Fibroblast of skin of right biceps (primary cell): ENCODE data around the gene COX6A2.

ENCODE experiments used
- DNase-seq: peaks from one replicate; pipeline ENCODE4 v3.0.0-alpha.2; 2013

Gene COX6A2

GRCh38 chr16:31407406-31407805 is 20.8 kb downstream of the COX6A2 start:
- no peak for DNase-seq

DNA sequence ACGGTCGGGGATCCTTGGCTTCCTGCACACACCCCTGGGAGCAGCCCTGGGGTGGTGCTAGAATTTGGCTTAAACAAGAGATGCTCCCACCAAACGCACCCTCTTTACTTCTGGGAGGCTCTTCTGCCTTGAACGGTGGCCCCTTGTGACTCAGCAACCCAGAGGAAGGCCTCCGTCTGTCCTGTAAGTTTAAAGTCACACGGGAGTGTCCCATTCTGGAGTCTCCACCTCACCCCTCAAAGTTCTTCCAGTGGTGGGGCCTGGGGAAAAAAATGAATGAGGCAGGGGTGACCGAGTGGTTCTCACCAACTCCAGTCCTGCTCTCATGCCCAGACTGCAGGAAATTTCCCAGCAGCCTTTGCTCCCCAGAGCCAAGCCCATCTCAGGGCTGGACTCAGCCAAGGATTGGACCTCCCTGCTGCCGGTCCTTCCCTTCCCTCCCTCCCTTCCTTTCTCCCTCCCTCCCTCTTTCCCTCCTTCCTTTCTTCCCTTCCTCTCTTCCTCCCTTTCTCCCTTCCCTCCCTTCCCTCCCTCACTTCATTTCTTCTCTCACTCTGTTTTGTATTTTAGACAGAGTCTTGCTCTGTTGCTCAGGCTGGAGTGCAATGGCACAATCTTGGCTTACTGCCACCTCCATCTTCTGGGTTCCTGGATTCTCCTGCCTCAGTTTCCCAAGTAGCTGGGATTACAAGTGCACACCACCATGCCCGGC is 23.7 kb downstream of the COX6A2 start:
- peak; percentile 5 for DNase-seq

DNA sequence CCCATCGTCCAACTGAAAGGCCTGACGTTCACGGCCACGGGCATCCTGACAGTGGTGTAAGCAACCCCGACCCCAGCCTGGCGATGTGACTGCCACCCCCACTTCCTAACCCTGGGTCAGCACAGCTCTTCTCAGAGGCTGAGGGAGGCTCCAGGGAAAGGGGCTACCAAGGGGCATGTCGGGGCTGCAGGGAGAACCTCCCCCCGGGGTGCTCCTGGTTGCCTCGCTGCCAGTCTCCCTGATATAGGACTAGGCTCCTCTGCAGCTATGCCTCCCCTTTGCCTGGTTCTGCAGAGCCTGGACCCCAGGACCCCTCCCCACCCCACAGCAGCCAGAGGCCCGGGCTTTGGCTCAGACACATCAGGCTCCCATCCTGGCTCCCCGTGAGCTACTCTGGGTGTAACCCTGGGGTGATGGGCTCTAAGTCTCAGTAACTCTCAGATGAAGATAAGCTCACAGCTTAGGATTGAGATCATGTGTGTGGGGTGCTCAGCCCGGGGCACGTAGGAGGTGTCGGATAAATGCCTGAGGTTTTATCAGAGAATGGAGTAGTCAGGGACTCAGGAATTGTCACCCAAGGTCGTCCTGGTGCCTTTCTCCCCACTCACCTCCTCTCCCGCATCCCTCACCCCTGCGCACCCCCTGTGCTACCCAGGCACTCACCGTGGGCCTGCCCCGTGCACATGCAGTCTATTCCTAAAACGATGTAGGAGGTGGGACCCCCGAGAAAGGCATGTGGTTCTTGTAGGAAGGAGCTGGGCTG is 24.4 kb downstream of the COX6A2 start:
- no peak for DNase-seq

GRCh38 chr16:31402687-31403086 is 25.5 kb downstream of the COX6A2 start:
- DNase-seq = peak; percentile 20

- DNase-seq = no peak
Measured at GRCh38 chr16:31401436-31401835, 26.7 kb downstream of the COX6A2 start.

DNA sequence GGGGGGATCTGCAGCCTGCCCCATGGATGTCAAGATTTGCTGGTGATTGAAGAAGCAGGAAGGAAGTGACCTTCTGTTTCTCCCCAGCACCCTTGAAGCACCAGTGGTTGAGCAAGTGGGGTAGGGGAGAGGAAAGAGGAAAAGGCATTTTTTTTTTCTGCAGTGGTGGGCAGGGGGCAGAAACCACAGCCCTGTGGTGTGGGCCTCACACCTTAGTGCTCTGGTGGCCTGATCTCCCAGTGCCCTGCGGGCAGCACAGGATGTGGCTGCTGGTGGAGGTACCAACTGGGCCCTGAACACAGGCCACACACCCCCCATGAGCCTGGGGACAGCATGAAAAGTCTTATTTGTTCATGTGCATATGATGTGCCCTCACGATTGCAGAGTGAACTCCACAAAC is 28.0 kb downstream of the COX6A2 start:
- no peak for DNase-seq

GRCh38 chr16:31397701-31398100 is 30.5 kb downstream of the COX6A2 start:
- no peak for DNase-seq

GRCh38 chr16:31397096-31397660 is 31.0 kb downstream of the COX6A2 start:
- DNase-seq = no peak

DNA sequence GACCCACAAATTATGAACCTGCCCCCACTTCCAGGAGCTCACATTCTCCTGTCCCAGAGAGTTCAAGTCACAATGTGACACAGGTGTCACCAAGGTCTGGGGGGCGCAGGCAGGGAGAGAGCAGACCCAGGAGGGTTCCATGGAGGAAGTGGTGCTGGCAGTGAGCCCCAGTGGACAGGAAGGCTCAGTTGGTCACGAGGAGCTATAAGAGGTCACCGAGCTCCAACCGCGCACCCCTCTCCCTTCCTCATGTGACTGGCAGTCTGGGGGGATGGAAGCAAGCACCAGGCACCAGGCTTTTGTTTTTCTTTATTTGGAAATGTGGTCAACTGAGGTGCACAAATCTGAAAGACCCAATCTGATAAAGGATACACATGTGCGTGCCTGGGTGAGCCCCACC is 32.5 kb downstream of the COX6A2 start:
- no peak for DNase-seq

DNA sequence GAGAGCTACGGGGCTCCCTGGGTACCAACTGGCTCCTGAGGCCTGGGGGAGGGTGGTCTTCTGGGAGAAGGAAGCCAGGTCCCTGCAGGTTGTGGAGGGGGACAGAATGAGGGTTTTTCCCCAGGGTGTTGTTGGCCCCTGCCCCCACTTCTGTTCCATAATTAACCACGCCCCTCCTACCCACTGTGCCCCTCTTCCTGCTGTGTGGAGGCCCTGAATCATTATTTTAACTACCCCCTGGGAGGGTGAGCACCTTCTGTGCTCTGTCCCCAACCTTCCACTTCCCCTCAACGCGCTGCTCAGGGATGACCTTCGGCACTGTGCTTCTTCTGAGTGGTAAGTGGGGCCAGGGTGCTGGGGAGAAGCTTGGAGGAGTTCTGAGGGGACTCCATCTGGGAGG is 35.1 kb downstream of the COX6A2 start, which contains the start of gene ITGAD:
ITGAD (plus strand) TSS at position 280 of the 400 bp plus-strand sequence; CDS start at position 306, 26 bp downstream.
- DNase-seq = no peak

DNA sequence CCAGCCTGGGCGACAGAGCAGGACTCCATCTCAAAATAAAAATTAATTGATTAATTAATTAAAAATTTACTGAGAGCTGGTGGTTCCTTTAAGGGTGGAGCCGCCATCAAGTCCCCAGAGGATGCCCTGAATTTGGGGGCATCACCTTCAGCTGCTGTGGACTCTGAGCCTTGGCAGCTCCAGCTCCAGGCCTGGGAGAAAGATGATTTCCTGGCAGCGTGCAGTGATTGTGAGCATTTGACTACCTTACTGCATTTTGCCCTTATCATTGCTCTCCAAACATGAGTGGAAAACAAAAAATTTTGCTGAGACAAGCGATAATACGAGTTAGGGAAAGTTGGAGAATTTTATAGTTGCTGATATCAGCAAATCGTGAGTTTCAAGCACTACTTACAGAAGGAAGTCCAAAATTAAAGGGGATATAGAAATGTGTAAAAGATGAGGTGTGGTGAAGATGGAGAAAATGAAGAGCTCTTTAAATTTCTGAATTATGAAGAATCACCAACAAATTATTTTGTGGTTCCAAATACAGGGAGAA is 37.6 kb downstream of the COX6A2 start:
- DNase-seq = no peak

DNA sequence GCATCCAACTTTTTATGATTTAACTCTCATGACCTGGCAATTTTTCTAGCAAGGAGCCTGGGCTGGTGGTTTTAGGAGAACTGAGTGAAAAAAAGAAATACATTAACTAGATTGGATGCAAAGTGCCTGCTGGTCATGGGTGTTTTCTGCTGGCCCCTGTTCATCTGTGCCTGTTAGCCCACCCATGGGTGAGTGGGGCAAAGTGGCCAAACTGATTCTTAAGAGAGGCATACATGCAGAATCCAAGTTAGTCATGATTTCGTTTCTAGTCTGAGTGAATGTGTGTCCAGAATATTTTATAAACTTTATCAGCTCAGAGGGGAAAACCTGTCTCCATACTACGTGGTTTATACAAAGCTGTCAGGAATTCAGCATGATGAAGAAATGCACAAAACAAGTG is 39.6 kb downstream of the COX6A2 start:
- no peak for DNase-seq

GRCh38 chr16:31386157-31386984 is 41.8 kb downstream of the COX6A2 start:
- peak; percentile 6 for DNase-seq

DNA sequence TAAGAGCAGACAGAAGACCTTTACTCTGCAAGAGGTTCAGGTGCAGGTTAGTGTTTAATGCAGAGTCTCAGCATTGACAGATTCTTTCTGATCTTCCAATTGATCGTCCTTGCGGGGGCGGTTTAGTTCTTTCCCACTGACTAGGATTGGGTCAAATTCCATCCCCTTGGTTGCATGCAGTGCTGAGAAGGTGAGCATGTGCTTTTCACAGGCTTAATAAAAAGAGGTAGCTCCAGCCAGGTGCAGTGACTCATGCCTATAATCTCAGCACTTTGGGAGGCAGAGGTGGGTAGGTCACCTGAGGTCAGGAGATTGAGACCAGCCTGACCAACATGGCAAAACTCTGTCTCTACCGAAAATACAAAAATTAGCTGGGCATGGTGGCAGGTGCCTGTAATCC is 42.5 kb downstream of the COX6A2 start:
- no peak for DNase-seq

DNA sequence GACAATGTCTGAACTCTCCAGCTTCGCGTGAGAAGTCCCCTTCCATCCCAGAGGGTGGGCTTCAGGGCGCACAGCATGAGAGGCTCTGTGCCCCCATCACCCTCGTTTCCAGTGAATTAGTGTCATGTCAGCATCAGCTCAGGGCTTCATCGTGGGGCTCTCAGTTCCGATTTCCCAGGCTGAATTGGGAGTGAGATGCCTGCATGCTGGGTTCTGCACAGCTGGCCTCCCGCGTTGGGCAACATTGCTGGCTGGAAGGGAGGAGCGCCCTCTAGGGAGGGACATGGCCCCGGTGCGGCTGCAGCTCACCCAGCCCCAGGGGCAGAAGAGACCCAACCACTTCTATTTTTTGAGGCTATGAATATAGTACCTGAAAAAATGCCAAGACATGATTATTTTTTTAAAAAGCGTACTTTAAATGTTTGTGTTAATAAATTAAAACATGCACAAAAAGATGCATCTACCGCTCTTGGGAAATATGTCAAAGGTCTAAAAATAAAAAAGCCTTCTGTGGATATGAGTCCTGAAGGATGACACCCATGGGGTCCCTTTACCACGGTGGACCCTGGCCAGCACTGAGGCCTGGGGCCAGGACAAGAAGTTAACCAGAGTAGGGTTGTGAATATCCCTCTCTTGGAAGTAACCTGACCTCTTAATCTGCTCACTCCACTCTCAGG is 45.5 kb downstream of the COX6A2 start:
- peak; percentile 6 for DNase-seq

- no peak for DNase-seq
Measured at GRCh38 chr16:31380201-31380600, 48.0 kb downstream of the COX6A2 start.
